Activated T-cell treated with anti-CD3 and anti-CD28 coated beads, Interleukin-2, amount 50 U/mL, for 72 hours (primary cell): ENCODE data around the gene CHMP1A. TPM values are rescaled to one million over a fixed set of nuclear protein-coding genes. Genes with fewer than 3 reads are reported as not detected.
A peak's percentile ranks its signal among the peaks of the same experiment; 100 is the strongest.
"Not testable (repeated sequence)": the region's sequence is repeated elsewhere in the genome, so short reads cannot be mapped to it uniquely, and the experiment has no call there.

Experiments
- ATAC-seq, 2 donors: fragments of 150-1000 bp; cut with Tn5 transposase; replicated peaks in 1 of 2; 2 replicates each; pipeline ENCODE4 v1.10.0; 2021; ENCODE audit warnings: moderate library complexity in 2 of 2, mild to moderate bottlenecking in 1 of 2
- DNase-seq, 2 donors: peaks; one replicate each; pipeline ENCODE4 v3.0.0; 2021 to 2022; ENCODE audit warnings: mixed read lengths in 1 of 2
- H3K27ac Mint-ChIP-seq: one replicate; pipeline ENCODE4 v1.8.0; 2022; ENCODE audit warnings: mild to moderate bottlenecking, moderate library complexity, mixed read lengths
- H3K27me3 Mint-ChIP-seq: one replicate; pipeline ENCODE4 v1.8.0; 2022; ENCODE audit warnings: low read depth, mixed read lengths
- H3K36me3 Mint-ChIP-seq, 2 donors: one replicate each; pipeline ENCODE4 v1.8.0; 2022; ENCODE audit warnings: mixed read lengths in 2 of 2, mild to moderate bottlenecking in 1 of 2; ENCODE audit not compliant: insufficient read depth in 2 of 2
- H3K4me1 Mint-ChIP-seq: one replicate; pipeline ENCODE4 v1.8.0; 2022; ENCODE audit warnings: low read depth, mixed read lengths
- H3K4me3 Mint-ChIP-seq, 2 donors: one replicate each; pipeline ENCODE4 v1.8.0; 2022; ENCODE audit warnings: mild to moderate bottlenecking in 2 of 2, mixed read lengths in 2 of 2, moderate library complexity in 2 of 2
- H3K9me3 Mint-ChIP-seq, 2 donors: one replicate each; pipeline ENCODE4 v1.8.0; 2022; ENCODE audit warnings: mixed read lengths in 2 of 2
- total RNA-seq, 2 donors: library from RNA; stranded (reverse); gene quantifications; one replicate each; pipeline ENCODE4 v1.2.3, GENCODE V29; 2022

CHMP1A gene
- total RNA-seq, 2 donors from 2014 or later = 65.0 to 68.1 TPM

DNA sequence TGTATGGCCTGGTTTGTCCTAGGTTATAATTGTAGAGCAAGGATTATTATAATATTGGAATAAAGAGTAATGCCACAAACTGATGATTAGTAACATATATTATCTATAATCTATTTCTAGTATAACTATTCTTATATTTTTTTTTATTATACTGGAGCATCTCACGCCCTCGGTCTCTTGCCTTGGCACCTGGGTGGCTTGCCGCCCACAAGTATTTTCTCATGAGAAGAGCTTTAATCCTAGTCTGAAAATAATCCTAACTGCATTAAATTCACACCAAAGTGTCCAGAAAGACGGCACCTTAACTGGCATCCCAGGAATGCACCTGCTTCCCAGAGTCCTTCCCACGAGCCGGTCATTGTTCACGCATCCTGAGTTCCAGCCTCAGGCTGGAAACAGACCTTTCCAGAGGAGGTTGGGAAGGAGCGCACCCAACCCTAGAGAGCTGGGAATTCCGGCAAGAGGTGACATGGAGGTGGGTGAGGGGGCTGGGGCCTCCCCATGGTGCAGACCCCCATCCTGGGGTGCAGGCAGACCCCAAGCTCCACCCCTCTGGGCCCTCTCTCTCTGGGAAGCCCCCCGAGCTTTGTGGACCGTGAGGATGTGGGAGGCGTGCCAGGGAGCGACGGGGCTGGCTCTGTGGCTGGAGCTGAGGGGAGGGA, 15.9 kb downstream of the CHMP1A start:
- no peak for ATAC-seq
- Mint-ChIP-seq H3K4me1 (peaks cover 7% of the 10 kb centered on the region), H3K4me3 (peak overlapping the region; percentile 49 to 73), H3K9me3 (no peaks in the 10 kb centered on the region), H3K27me3 (no peaks in the 10 kb centered on the region), H3K36me3 (peaks cover 0 to 9% of the 10 kb centered on the region in 2 donors), H3K27ac (no peak overlapping the region)
- DNase-seq = no peak

DNA sequence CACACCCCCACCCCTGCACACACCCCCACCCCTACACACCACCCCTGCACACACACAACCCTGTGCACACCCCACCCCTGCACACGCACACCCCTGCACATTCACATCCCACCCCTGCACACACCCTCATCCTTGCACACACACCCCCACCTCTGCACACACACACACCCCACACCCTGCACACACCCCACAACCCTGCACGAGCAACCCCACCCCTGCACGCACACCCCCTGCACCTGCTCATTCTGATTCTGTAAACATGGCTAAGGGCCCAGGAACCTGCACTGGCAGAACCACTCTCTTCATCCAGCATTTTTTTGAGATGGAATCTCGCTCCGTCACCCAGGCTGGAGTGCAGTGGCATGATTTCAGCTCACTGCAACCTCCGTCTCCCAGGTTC, 18.1 kb downstream of the CHMP1A start:
- Mint-ChIP-seq H3K27ac (no peak overlapping the region), H3K4me1 (peaks cover 7% of the 10 kb centered on the region), H3K4me3 (no peak overlapping the region), H3K36me3 (no peaks in the 10 kb centered on the region), H3K27me3 (no peaks in the 10 kb centered on the region), H3K9me3 (no peaks in the 10 kb centered on the region)
- ATAC-seq (no peak), DNase-seq (no peak)

GRCh38 chr16:89638455-89638854, 19.1 kb downstream of the CHMP1A start:
- no peaks in the 10 kb centered on the region for H3K36me3 Mint-ChIP-seq
- DNase-seq = no peak
- no peak for ATAC-seq
- H3K4me1 Mint-ChIP-seq = peaks cover 7% of the 10 kb centered on the region
- H3K27ac Mint-ChIP-seq = no peak overlapping the region
- no peaks in the 10 kb centered on the region for H3K9me3 Mint-ChIP-seq
- no peak overlapping the region for H3K4me3 Mint-ChIP-seq
- no peaks in the 10 kb centered on the region for H3K27me3 Mint-ChIP-seq

DNA sequence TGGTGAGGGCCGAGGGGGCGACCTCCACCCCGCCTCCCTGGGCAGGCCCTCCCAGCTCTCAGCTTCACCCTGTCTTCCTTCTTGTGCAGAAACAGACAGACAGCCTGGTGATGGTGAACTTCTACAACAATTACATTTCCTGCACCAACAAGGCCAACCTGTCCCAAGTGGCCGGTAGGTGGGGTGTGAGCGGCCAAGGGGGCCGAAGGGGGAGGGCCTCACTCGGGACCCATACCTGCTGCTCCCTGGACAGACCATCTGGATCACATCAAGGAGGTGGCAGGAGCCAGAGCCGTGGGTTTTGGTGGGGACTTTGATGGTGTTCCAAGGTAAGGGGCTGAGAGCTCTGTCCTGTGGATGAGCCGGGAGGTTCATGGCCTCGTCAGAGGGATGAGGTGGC, 20.1 kb downstream of the CHMP1A start:
- no peaks in the 10 kb centered on the region for H3K27me3 Mint-ChIP-seq
- no peaks in the 10 kb centered on the region for H3K9me3 Mint-ChIP-seq
- H3K4me1 Mint-ChIP-seq = peaks cover 7% of the 10 kb centered on the region
- H3K4me3 Mint-ChIP-seq = no peak overlapping the region
- DNase-seq = no peak
- no peak overlapping the region for H3K27ac Mint-ChIP-seq
- ATAC-seq = no peak
- H3K36me3 Mint-ChIP-seq = no peaks in the 10 kb centered on the region

DNA sequence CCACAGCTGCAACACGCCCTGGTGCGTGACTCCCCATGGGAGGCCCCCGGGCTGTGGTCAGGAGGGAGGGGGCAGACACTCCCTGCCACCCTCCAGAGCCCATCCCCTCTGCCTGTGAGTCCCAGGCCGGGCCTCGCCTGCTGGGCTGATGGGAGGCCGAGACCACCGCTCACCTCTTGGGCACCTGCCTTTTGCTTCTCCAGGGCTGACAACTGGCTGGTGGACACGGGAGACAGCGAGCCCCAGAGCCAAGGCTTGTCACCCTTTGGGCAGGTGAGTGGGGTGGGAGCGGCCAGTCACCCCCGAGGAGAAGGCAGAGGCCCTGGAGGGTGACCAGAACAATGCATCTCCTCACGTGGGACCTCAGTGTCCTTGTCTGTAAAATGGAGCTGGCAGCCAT, 20.8 kb downstream of the CHMP1A start:
- DNase-seq (no peak), ATAC-seq (no peak)
- Mint-ChIP-seq H3K27ac (no peak overlapping the region), H3K36me3 (no peaks in the 10 kb centered on the region), H3K9me3 (no peaks in the 10 kb centered on the region), H3K4me3 (no peak overlapping the region), H3K4me1 (peaks cover 7% of the 10 kb centered on the region), H3K27me3 (no peaks in the 10 kb centered on the region)

- H3K27me3 Mint-ChIP-seq, H3K27ac Mint-ChIP-seq, DNase-seq, H3K36me3 Mint-ChIP-seq, H3K4me1 Mint-ChIP-seq, H3K4me3 Mint-ChIP-seq, ATAC-seq, H3K9me3 Mint-ChIP-seq: not testable (repeated sequence)
These were observed 22.8 kb downstream of the CHMP1A start for GRCh38 chr16:89634463-89635385.

- DNase-seq (no peak), ATAC-seq (no peak)
- H3K27me3 Mint-ChIP-seq = no peaks in the 10 kb centered on the region
- no peaks in the 10 kb centered on the region for H3K9me3 Mint-ChIP-seq
- no peak overlapping the region for H3K27ac Mint-ChIP-seq
- H3K36me3 Mint-ChIP-seq = no peaks in the 10 kb centered on the region
- no peaks in the 10 kb centered on the region for H3K4me1 Mint-ChIP-seq
- H3K4me3 Mint-ChIP-seq = no peak overlapping the region
These were observed 24.4 kb downstream of the CHMP1A start for GRCh38 chr16:89633064-89633631.

- Mint-ChIP-seq H3K27me3 (no peaks in the 10 kb centered on the region), H3K4me3 (no peak overlapping the region), H3K9me3 (no peaks in the 10 kb centered on the region), H3K27ac (no peak overlapping the region), H3K36me3 (no peaks in the 10 kb centered on the region), H3K4me1 (no peaks in the 10 kb centered on the region)
- ATAC-seq = peak in 1 of 2 donors; percentile 44
- no peak for DNase-seq
These were observed 27.5 kb downstream of the CHMP1A start for GRCh38 chr16:89629827-89630610.

GRCh38 chr16:89624777-89625761, 32.4 kb downstream of the CHMP1A start:
- DNase-seq = no peak
- Mint-ChIP-seq H3K9me3 (no peaks in the 10 kb centered on the region), H3K4me3 (no peak overlapping the region), H3K4me1 (no peaks in the 10 kb centered on the region), H3K27me3 (no peaks in the 10 kb centered on the region), H3K36me3 (no peaks in the 10 kb centered on the region), H3K27ac (no peak overlapping the region)
- ATAC-seq = no peak

- no peaks in the 10 kb centered on the region for H3K4me1 Mint-ChIP-seq
- ATAC-seq (no peak), DNase-seq (no peak)
- no peaks in the 10 kb centered on the region for H3K9me3 Mint-ChIP-seq
- H3K27ac Mint-ChIP-seq = no peak overlapping the region
- H3K4me3 Mint-ChIP-seq = no peak overlapping the region
- no peaks in the 10 kb centered on the region for H3K36me3 Mint-ChIP-seq
- H3K27me3 Mint-ChIP-seq = no peaks in the 10 kb centered on the region
These were observed 33.8 kb downstream of the CHMP1A start for GRCh38 chr16:89623511-89624261.

DNA sequence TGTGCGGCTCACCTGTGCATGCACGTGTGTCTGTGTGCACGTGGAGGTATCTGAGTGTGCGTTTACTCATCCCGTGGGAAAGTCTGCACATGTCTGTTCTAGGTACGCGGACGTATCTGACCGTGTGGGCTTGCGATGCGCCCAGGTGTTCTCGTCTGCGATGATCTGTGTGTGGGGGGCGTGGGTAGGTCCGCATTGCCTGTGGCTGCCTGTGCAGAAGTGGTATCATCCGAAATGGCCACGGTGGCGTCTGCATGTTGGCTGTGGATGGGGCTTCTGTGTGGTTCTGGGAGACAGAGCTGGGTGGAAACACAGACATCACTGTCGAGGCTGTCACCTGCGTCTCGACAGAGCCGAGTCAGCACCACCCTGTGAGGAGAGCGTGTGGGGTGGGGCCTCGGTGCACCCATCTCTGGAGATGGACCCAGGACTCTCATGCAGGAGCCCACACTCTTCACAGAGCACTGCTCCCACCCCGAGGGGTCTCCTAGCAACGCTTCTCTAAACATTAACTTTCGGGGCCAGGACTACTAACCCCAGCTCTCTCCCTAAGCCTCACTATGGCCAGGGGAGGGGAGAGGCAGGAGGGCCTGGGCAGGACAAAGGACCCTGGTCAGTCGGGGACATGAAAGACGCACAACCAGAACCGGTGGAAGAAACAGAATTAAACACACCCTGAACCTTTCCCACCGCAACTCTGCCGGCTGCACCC, 35.7 kb downstream of the CHMP1A start:
- Mint-ChIP-seq H3K27ac (no peak overlapping the region), H3K27me3 (no peaks in the 10 kb centered on the region), H3K36me3 (no peaks in the 10 kb centered on the region), H3K4me3 (no peak overlapping the region), H3K9me3 (no peaks in the 10 kb centered on the region), H3K4me1 (peaks cover 5% of the 10 kb centered on the region)
- no peak for DNase-seq
- ATAC-seq = no peak
